ENCODE results near the gene EPB41L2.

DNA sequence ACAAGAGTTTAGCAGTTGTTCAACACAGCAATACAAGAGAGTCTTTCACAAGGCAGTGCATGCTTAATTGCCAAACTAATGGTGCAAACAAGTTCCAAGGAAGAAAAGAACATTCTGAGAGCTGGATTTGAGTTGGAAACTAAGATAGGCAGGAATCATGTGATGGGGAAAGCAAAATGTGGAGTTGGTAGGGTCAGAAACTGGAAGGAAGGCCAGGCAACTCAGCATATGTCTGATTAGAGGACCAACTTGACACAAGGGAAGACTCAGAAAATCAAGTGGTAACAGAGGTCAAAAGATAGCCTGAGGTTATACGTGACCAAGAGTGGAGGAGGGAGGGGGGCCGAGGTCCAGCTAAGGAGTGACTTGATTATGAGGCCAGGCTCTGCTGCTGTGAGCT lies 118.6 kb downstream of the EPB41L2 start:
- TF ChIP-seq, protein P1, sequence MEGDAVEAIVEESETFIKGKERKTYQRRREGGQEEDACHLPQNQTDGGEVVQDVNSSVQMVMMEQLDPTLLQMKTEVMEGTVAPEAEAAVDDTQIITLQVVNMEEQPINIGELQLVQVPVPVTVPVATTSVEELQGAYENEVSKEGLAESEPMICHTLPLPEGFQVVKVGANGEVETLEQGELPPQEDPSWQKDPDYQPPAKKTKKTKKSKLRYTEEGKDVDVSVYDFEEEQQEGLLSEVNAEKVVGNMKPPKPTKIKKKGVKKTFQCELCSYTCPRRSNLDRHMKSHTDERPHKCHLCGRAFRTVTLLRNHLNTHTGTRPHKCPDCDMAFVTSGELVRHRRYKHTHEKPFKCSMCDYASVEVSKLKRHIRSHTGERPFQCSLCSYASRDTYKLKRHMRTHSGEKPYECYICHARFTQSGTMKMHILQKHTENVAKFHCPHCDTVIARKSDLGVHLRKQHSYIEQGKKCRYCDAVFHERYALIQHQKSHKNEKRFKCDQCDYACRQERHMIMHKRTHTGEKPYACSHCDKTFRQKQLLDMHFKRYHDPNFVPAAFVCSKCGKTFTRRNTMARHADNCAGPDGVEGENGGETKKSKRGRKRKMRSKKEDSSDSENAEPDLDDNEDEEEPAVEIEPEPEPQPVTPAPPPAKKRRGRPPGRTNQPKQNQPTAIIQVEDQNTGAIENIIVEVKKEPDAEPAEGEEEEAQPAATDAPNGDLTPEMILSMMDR (IDR thresholded peaks at IDR 0.05 in 4 of 5, conservative IDR thresholded peaks at IDR 0.05 in 1 of 5): no peak
- TF ChIP-seq POLR2A (IDR thresholded peaks at IDR 0.05): no peak
